Glutamatergic neuron (in vitro differentiated cells): ENCODE measurements around the gene MECR. TPM values are rescaled to one million over a fixed set of nuclear protein-coding genes. Genes with fewer than 3 reads are reported as not detected.

Source experiments
- DNase-seq: peaks from one replicate; pipeline ENCODE4 v3.0.0; 2022
- H3K27ac Mint-ChIP-seq: one replicate; pipeline ENCODE4 v1.8.0; 2020; ENCODE audit warnings: mild to moderate bottlenecking, mixed read lengths, inconsistent platforms; ENCODE audit not compliant: unreplicated experiment
- H3K27me3 Mint-ChIP-seq: one replicate; pipeline ENCODE4 v1.8.0; 2020; ENCODE audit warnings: mild to moderate bottlenecking, moderate library complexity, mixed read lengths, inconsistent platforms; ENCODE audit not compliant: unreplicated experiment
- H3K36me3 Mint-ChIP-seq: one replicate; pipeline ENCODE4 v1.8.0; 2020; ENCODE audit warnings: mild to moderate bottlenecking, mixed read lengths, inconsistent platforms; ENCODE audit not compliant: unreplicated experiment
- H3K4me1 Mint-ChIP-seq: one replicate; pipeline ENCODE4 v1.8.0; 2020; ENCODE audit warnings: mild to moderate bottlenecking, low read depth, mixed read lengths, inconsistent platforms; ENCODE audit not compliant: unreplicated experiment
- H3K4me3 Mint-ChIP-seq: one replicate; pipeline ENCODE4 v1.8.0; 2020; ENCODE audit warnings: mild to moderate bottlenecking, mixed read lengths, inconsistent platforms; ENCODE audit not compliant: unreplicated experiment
- H3K9me3 Mint-ChIP-seq: one replicate; pipeline ENCODE4 v1.8.0; 2020; ENCODE audit warnings: mild to moderate bottlenecking, moderate library complexity, mixed read lengths, inconsistent platforms; ENCODE audit not compliant: unreplicated experiment
- total RNA-seq: library from RNA; stranded (reverse); fragmentation: NEBNext Ultra II Directional; extraction: Animal tissue kit (Norgen Biotek cat#: 25700); gene quantifications from one replicate; pipeline ENCODE4 v1.2.1, GENCODE V29; 2021; ENCODE audit not compliant: unreplicated experiment
- TF ChIP-seq, protein P1 (sequence below): fragments of 200-600 bp; sonication (generic); IDR thresholded peaks from one replicate; pipeline ENCODE4 v1.5.0; 2021; ENCODE audit not compliant: partially characterized antibody, unreplicated experiment

Gene MECR
- total RNA-seq, 1 donor from 2014 or later: 21.4 TPM

DNA sequence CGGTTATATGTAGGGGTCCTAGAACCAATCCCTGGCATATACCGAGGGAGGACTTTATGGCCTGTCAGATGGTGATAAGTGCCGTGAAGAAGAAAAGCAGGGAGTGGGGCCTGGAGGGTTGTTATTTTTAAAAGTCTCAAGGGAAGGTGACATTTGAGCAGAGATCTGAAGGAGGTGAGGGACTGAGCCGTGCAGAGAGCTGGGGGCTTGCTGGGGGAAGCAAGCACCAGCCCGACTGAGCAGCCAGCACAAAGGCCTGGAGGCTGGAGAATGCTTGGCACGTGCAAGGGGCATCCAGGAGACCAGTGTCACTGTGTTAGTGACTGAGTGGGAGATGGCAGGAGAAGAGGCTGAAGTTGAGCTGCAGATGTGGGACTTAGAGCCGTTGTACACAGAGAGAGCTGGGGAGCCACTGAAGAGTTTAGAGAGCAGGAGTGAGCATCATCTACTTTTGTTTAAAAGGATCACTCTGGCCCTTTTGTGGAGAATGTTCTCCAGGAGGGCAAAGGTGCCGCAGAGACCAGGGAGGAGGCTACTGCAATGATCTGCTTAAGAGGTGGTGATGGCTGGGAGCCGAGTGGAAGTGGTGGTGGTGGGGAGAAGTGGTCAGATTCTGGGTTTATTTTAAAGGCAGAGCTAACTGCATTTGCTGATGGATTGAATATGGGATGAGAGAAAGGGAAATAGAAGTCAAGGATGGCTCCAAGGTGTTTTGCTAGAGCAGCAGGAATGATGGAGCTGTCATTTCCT is 36.8 kb upstream of the MECR start:
- Mint-ChIP-seq H3K36me3 (no peaks in the 10 kb centered on the region), H3K9me3 (peaks cover 3% of the 10 kb centered on the region), H3K27ac (peak overlapping the region; percentile 19), H3K27me3 (peaks cover 2% of the 10 kb centered on the region), H3K4me1 (peaks cover 24% of the 10 kb centered on the region), H3K4me3 (peak overlapping the region; percentile 1)
- TF ChIP-seq, protein P1, sequence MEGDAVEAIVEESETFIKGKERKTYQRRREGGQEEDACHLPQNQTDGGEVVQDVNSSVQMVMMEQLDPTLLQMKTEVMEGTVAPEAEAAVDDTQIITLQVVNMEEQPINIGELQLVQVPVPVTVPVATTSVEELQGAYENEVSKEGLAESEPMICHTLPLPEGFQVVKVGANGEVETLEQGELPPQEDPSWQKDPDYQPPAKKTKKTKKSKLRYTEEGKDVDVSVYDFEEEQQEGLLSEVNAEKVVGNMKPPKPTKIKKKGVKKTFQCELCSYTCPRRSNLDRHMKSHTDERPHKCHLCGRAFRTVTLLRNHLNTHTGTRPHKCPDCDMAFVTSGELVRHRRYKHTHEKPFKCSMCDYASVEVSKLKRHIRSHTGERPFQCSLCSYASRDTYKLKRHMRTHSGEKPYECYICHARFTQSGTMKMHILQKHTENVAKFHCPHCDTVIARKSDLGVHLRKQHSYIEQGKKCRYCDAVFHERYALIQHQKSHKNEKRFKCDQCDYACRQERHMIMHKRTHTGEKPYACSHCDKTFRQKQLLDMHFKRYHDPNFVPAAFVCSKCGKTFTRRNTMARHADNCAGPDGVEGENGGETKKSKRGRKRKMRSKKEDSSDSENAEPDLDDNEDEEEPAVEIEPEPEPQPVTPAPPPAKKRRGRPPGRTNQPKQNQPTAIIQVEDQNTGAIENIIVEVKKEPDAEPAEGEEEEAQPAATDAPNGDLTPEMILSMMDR: no peak
- DNase-seq: no peak

DNA sequence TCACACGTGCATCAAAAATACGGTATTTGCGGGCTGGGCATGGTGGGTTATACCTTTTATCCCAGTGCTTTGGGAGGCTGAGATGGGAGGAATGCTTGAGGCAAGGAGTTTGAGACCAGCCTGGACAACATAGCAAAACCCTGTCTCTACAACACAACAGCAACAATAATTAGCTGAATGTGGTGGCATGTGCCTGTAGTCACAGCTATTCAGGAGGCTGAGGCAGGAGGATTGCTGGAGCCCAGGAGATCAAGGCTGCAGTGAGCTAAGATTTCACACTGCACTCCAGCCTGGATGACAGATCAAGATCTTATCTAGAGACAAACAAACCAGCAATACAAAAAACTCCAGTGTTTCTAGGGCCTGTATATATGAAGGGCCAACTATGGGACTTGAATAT is 36.2 kb upstream of the MECR start:
- no peak for DNase-seq
- TF ChIP-seq, protein P1: no peak
- Mint-ChIP-seq H3K4me1 (peaks cover 22% of the 10 kb centered on the region), H3K9me3 (peaks cover 3% of the 10 kb centered on the region), H3K4me3 (peak overlapping the region; percentile 1), H3K36me3 (no peaks in the 10 kb centered on the region), H3K27me3 (peaks cover 2% of the 10 kb centered on the region), H3K27ac (no peak overlapping the region)

DNA sequence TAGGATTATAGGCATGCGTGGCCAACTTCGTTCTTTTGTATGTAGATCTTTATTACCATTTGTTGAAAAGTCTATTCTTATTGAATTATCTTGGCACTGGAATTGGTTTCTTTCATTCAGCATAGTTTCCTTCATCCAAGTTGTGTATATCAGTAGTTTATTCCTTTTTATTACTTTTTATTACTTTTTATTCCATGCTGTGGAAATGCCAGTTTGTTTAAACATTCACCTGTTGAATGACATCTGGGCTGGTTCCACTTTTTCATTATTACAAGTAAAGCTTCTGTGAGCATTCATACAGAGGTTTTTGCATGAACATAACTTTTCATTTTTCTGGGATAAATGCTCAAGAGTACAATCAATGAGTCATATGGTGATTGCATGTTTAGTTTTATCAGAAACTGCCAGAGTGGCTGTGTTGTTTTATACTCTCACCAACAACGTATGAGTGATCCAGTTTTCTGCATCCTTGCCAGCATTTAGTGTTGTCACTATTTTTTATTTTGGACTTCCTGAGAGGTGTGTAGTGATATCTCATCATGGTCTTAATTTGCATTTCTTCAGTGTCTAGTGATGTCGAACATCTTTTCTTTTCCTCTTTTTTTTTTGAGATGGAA is 34.1 kb upstream of the MECR start:
- H3K27ac Mint-ChIP-seq: no peak overlapping the region
- H3K4me1 Mint-ChIP-seq: peaks cover 11% of the 10 kb centered on the region
- H3K4me3 Mint-ChIP-seq: no peak overlapping the region
- H3K27me3 Mint-ChIP-seq: peaks cover 5% of the 10 kb centered on the region
- no peaks in the 10 kb centered on the region for H3K36me3 Mint-ChIP-seq
- TF ChIP-seq, protein P1: no peak
- no peak for DNase-seq
- peaks cover 2% of the 10 kb centered on the region for H3K9me3 Mint-ChIP-seq

DNA sequence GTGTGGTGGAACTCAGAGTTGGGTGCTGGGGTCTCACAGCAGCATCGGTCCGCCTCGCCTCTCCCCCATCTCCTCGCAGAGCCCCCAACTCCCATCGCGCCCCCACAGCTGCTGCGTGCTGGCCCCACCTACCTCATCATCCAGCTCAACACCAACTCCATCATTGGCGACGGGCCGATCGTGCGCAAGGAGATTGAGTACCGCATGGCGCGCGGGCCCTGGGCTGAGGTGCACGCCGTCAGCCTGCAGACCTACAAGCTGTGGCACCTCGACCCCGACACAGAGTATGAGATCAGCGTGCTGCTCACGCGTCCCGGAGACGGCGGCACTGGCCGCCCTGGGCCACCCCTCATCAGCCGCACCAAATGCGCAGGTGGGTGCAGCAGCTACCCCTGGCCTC is 29.8 kb upstream of the MECR start:
- peaks cover 4% of the 10 kb centered on the region for H3K27me3 Mint-ChIP-seq
- H3K36me3 Mint-ChIP-seq: no peaks in the 10 kb centered on the region
- no peak for DNase-seq
- TF ChIP-seq, protein P1: no peak
- H3K27ac Mint-ChIP-seq: no peak overlapping the region
- H3K9me3 Mint-ChIP-seq: peaks cover 4% of the 10 kb centered on the region
- H3K4me3 Mint-ChIP-seq: peak overlapping the region; percentile 81
- peaks cover 13% of the 10 kb centered on the region for H3K4me1 Mint-ChIP-seq
